PC-9 (cell line): ENCODE data around the gene TSHZ2.

Experiments
- CTCF ChIP-seq: fragments of 200-600 bp; sonication (generic); conservative IDR thresholded peaks from 2 replicates; pipeline ENCODE4 v1.6.1; 2017; ENCODE audit warnings: mixed run types, antibody characterized with exemption, mild to moderate bottlenecking, moderate library complexity
- EZH2 ChIP-seq: fragments of 200-600 bp; sonication (generic); IDR thresholded peaks from 2 replicates; pipeline ENCODE4 v1.8.0; 2017; ENCODE audit warnings: antibody characterized with exemption, low read depth

GRCh38 chr20:53190225-53190624 is 218.1 kb downstream of the TSHZ2 start:
- TF ChIP-seq EZH2 (no peak), CTCF (no peak)
